Astrocyte of the cerebellum (primary cell): ENCODE measurements around the gene GANC.
A peak's percentile ranks its signal among the peaks of the same experiment; 100 is the strongest.
"Not testable (repeated sequence)": the region's sequence is repeated elsewhere in the genome, so short reads cannot be mapped to it uniquely, and the experiment has no call there.

Experiments
- DNase-seq: peaks from one replicate; pipeline ENCODE4 v3.0.0-alpha.2; 2011; ENCODE audit warnings: low read depth
- H3K4me3 ChIP-seq: 2 replicates; pipeline ENCODE4 v1.5.1; 2011; ENCODE audit warnings: mild to moderate bottlenecking, low read depth, low read length, moderate library complexity
- in situ Hi-C: cut with HindIII; loops from 2 replicates; pipeline ENCODE4 v1.10.0; 2017; ENCODE audit warnings: low sequenced_read_pairs
- TF ChIP-seq, protein P1 (sequence below): IDR thresholded peaks from 2 replicates; pipeline ENCODE4 v1.5.1; 2012; ENCODE audit warnings: low read length, low read depth, moderate library complexity, mild to moderate bottlenecking; ENCODE audit errors: missing control alignments

The GANC gene, protein sequence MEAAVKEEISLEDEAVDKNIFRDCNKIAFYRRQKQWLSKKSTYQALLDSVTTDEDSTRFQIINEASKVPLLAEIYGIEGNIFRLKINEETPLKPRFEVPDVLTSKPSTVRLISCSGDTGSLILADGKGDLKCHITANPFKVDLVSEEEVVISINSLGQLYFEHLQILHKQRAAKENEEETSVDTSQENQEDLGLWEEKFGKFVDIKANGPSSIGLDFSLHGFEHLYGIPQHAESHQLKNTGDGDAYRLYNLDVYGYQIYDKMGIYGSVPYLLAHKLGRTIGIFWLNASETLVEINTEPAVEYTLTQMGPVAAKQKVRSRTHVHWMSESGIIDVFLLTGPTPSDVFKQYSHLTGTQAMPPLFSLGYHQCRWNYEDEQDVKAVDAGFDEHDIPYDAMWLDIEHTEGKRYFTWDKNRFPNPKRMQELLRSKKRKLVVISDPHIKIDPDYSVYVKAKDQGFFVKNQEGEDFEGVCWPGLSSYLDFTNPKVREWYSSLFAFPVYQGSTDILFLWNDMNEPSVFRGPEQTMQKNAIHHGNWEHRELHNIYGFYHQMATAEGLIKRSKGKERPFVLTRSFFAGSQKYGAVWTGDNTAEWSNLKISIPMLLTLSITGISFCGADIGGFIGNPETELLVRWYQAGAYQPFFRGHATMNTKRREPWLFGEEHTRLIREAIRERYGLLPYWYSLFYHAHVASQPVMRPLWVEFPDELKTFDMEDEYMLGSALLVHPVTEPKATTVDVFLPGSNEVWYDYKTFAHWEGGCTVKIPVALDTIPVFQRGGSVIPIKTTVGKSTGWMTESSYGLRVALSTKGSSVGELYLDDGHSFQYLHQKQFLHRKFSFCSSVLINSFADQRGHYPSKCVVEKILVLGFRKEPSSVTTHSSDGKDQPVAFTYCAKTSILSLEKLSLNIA (N-terminal part only)

DNA sequence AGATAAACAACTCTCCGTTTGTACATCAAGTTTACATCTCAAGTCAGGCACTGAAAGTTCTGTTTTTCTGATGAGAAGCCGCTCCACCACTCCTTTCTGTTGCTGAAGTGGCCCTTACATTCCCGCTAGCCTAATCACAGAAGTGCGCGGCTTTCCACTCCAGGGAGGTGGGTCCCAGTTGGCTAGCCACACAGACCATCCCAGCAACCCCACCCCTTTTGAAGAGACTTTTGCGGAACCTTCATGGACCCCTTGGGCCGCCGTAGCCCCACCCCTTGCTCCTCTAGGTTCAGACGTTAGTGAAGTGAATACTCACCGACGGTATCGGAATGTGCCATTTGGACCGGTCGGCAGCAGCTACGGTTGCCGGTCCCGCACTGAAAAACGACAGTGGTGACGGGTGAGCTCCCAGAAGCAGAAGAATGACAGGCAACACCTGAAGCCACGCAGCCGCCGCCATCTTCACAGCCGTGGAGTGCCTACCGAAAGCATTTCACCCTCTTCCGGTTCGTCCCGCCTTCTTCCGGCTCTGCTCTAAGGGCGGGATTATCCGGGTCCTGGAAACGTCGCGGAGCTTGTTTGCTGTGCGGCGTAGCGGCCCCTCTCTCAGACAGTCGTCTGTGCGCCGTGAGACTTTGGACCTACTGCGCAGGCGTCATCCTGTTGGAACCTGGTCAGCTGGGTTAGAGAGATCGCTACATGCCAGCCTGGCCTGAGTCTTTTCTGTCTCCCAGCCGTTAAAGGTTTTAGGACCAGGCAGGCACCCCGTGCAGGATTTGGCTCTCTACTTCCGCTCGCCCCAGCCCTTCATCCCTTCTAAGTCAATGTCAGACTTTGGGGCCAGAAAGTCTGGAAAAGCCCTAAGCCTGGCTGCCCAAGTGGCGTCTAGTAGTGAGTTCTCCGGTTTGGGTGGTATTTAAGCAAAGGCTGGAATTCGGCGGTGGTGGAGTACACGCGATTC, at the start of gene GANC, which contains the start of gene TMEM87A:
TSS of gene GANC (plus strand) at position 263 of the 961 bp plus-strand sequence. CDS start 1,281 bp downstream, outside the sequence.
TSS of gene TMEM87A (minus strand) at position 495 of the 961 bp plus-strand sequence. CDS start at position 460, 35 bp downstream.
- in situ Hi-C loops = loop anchor here (25.0 kb wide), 1 partner anchor 164 kb away; no protein-coding TSS in a partner anchor
- H3K4me3 ChIP-seq = peak within 1 kb of the TSS; percentile 71

DNA sequence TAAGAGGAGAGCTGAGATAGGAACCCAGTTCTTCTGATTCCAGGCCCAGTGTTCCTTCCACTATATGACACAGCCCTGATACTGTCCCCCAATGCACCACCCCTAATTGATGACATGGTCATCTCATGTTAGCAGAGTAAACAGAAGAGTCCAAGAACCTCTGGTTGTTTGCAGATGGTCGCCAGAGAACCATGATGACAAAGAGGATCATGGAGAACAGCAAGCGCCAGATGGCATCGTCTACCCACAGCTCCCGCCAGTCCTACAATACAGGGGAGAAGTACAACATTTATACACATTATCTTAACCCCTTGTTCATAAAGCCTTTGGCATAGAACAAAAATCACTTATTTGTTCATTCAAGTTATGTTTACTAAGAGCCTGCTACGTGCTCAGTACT, 46.4 kb upstream of the GANC start:
- no peak overlapping the region for H3K4me3 ChIP-seq
- TF ChIP-seq, protein P1, sequence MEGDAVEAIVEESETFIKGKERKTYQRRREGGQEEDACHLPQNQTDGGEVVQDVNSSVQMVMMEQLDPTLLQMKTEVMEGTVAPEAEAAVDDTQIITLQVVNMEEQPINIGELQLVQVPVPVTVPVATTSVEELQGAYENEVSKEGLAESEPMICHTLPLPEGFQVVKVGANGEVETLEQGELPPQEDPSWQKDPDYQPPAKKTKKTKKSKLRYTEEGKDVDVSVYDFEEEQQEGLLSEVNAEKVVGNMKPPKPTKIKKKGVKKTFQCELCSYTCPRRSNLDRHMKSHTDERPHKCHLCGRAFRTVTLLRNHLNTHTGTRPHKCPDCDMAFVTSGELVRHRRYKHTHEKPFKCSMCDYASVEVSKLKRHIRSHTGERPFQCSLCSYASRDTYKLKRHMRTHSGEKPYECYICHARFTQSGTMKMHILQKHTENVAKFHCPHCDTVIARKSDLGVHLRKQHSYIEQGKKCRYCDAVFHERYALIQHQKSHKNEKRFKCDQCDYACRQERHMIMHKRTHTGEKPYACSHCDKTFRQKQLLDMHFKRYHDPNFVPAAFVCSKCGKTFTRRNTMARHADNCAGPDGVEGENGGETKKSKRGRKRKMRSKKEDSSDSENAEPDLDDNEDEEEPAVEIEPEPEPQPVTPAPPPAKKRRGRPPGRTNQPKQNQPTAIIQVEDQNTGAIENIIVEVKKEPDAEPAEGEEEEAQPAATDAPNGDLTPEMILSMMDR = no peak
- DNase-seq = no peak
- in situ Hi-C loops = no loop called here

More for the DNA sequence above, at the start of gene GANC, which contains the start of gene TMEM87A:
- DNase-seq = peak; percentile 97
- TF ChIP-seq, protein P1 = no peak

DNA sequence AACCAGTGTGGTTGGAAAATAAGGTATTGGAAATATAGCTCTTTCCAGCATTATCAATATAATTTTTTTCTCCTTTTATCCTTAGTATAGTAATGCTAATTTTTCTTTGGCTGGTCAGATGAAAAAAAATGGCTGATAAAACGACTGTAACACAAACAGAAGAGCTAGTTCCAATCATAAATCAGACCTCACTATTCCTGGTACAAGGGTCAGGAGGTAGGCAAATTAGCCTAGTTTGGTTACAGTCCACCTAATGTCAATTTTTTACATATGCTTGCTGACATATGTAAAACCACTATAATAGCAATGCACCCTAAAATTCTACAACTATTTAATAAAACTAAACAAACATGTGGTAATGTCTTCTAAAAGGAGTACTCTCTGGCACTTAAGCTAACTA, 45.0 kb upstream of the GANC start:
- DNase-seq = no peak
- TF ChIP-seq, protein P1 = no peak
- in situ Hi-C loops = no loop called here
- H3K4me3 ChIP-seq = no peak overlapping the region

DNA sequence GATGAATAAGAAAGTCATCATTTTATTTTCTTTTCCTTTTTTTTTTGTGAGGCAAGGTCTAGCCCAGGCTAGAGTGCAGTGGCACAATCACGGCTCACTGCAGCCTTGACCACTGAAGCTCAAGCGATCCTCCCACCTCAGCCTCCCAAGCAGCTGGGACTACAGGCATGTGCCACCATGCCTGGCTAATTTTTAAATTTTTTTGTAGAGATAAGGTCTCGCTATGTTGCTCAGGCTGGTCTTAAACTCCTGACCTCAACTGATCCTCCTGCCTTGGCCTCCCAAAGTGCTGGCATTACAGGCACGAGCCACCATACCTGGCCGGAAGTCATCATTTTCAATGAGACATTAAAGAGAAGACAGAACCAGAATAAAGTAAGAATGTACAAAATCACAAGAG, 44.0 kb upstream of the GANC start:
- in situ Hi-C loops, DNase-seq, H3K4me3 ChIP-seq: not testable (repeated sequence)

DNA sequence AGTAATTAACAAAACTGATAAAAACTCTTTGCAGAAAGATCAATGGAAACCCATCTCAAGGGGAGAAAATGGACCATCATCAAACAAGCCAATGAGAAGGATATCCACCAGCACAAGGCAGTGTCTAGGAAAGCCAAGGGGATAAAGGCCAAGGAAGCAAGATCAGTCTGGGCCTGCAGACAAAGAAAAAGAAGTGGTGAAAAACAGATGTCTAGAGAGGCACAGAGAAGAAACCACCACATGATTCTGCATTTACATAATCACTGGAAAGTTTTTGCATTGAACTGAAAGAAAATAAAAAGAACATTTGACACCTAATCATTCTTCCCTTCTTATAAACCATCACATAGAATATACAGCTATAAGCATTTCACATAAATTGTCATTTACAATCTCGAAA, 41.9 kb upstream of the GANC start:
- DNase-seq = no peak
- in situ Hi-C loops = no loop called here
- TF ChIP-seq, protein P1 = no peak
- H3K4me3 ChIP-seq = no peak overlapping the region

DNA sequence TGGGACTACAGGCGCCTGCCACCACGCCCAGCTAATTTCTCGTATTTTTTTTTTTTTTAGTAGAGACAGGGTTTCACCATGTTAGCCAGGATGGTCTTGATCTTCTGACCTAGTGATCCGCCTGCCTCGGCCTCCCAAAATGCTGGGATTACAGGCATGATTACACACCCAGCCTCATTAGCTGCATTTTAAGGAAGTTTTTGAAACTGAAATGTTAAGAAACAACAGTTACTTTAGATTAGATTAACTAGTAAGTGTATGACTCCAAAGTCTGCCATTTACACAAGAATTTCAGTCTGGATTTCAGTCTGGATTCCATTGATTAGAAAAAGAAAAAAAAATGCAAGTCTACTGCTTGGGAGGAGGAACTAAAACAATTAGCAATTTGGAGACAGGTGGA, 40.4 kb upstream of the GANC start:
- TF ChIP-seq, protein P1 = no peak
- in situ Hi-C loops = no loop called here
- H3K4me3 ChIP-seq = no peak overlapping the region
- no peak for DNase-seq
